Hepatocyte (in vitro differentiated cells): Measurements from ENCODE around the gene SNTN.

Experiments used
- CTCF ChIP-seq: fragments of 200-600 bp; sonication (generic); IDR thresholded peaks from 2 replicates; pipeline ENCODE4 v1.5.1; 2016; ENCODE audit warnings: antibody characterized with exemption, mild to moderate bottlenecking; ENCODE audit not compliant: poor library complexity
- EZH2 ChIP-seq: fragments of 200-600 bp; sonication (generic); IDR thresholded peaks from 2 replicates; pipeline ENCODE4 v1.6.1; 2016; ENCODE audit warnings: antibody characterized with exemption, mild to moderate bottlenecking, borderline replicate concordance

DNA sequence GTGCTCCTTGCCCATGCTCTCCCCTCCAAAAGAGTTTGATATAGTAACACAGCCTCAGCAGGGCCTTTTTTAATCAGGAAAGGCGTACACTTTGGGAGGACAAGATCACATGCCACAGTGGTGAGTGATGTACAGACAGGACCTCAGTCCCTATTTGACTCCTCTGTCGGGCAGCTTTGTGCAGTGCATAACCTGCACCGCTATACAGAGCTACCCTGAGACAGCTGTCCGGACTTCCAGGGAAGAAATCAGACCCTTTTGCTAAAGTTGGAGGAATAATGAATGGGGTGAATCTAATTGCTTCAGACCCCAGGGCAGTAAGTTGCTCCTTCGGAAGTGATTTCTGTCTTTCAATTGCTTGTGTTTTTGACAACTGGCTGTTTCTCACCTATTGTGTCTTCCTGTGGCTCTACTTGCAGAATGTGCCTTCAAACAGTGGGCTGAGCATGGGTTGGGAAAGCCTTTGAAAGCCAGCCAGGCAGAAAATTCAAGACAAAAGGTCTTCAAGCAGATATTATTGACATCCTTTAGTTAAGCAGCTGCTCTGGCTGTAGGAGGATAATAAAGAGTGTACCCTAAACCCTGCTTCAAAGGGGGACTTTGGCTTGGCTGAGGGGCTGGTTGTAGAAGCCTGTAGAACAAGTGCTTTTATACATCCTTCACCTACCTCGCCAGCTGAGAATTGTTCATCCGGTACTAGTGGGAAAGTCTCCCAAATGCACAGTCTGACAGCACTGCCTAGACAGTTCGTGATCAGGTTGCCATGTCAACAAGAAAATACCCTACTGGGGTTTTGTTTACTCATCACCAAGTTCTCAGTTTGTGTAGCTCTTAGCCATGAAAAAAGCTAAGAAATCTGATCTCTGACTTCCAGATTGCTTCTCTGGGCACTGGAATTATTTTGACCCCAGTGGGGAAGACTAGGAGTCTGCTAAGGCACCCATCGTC is 35.1 kb downstream of the SNTN start:
- no peak for TF ChIP-seq CTCF
- TF ChIP-seq EZH2 = no peak
